Loucy (cell line): ENCODE results near the gene ISLR2.

Source experiments
- H2AFZ ChIP-seq: fragments of 200-600 bp; sonication (generic); 2 replicates; pipeline ENCODE4 v1.6.0; 2016; ENCODE audit warnings: antibody characterized with exemption, mild to moderate bottlenecking, low read length, moderate library complexity
- H3F3A ChIP-seq: fragments of 200-600 bp; 2 replicates; pipeline ENCODE4 v1.6.0; 2016; ENCODE audit warnings: antibody characterized with exemption, low read depth, mild to moderate bottlenecking
- H3K27me3 ChIP-seq: fragments of 200-600 bp; sonication (generic); 2 replicates; pipeline ENCODE4 v1.6.1; 2014; ENCODE audit warnings: low read length, mild to moderate bottlenecking; ENCODE audit not compliant: insufficient read depth, poor library complexity, severe bottlenecking
- H3K36me3 ChIP-seq: fragments of 200-600 bp; sonication (generic); 2 replicates; pipeline ENCODE4 v1.6.1; 2016; ENCODE audit warnings: low read length; ENCODE audit not compliant: insufficient read depth
- H3K4me1 ChIP-seq: fragments of 200-600 bp; sonication (generic); 2 replicates; pipeline ENCODE4 v1.5.1; 2014; ENCODE audit warnings: low read length, mild to moderate bottlenecking; ENCODE audit not compliant: insufficient read depth, poor library complexity, severe bottlenecking
- H3K4me2 ChIP-seq: fragments of 200-600 bp; sonication (generic); 2 replicates; pipeline ENCODE4 v1.6.0; 2014; ENCODE audit warnings: antibody characterized with exemption, low read length, low read depth, mild to moderate bottlenecking; ENCODE audit not compliant: poor library complexity, severe bottlenecking
- H3K4me3 ChIP-seq: fragments of 200-600 bp; sonication (generic); 2 replicates; pipeline ENCODE4 v1.5.1; 2014; ENCODE audit warnings: low read length, mild to moderate bottlenecking, mixed read lengths; ENCODE audit not compliant: poor library complexity, severe bottlenecking
- H3K79me2 ChIP-seq: fragments of 200-600 bp; sonication (generic); 2 replicates; pipeline ENCODE4 v1.6.1; 2014; ENCODE audit warnings: low read length; ENCODE audit not compliant: insufficient read depth
- H3K9ac ChIP-seq: fragments of 200-600 bp; sonication (generic); 2 replicates; pipeline ENCODE4 v1.6.0; 2014; ENCODE audit warnings: mild to moderate bottlenecking, low read depth, low read length, moderate library complexity; ENCODE audit not compliant: poor library complexity, severe bottlenecking
- H3K9me2 ChIP-seq: fragments of 200-600 bp; sonication (generic); replicated peaks from 2 replicates; pipeline ENCODE4 v1.6.1; 2016; ENCODE audit warnings: low read depth, low read length, mixed read lengths
- H3K9me3 ChIP-seq: fragments of 200-600 bp; sonication (generic); 2 replicates; pipeline ENCODE4 v1.6.1; 2014; ENCODE audit warnings: mild to moderate bottlenecking, antibody characterized with exemption, low read length, low read depth; ENCODE audit not compliant: insufficient read depth
- H4K20me1 ChIP-seq: fragments of 200-600 bp; sonication (generic); 2 replicates; pipeline ENCODE4 v1.6.0; 2014; ENCODE audit warnings: antibody characterized with exemption, low read length, mild to moderate bottlenecking; ENCODE audit not compliant: insufficient read depth, poor library complexity, severe bottlenecking
- EZH2phosphoT487 ChIP-seq: fragments of 200-600 bp; IDR thresholded peaks from 2 replicates; pipeline ENCODE4 v1.6.1; 2018; ENCODE audit warnings: antibody characterized with exemption, mild to moderate bottlenecking, moderate library complexity, borderline replicate concordance
- TF ChIP-seq, protein P1 (sequence below): fragments of 200-600 bp; sonication (generic); conservative IDR thresholded peaks from 2 replicates; pipeline ENCODE4 v1.5.1; 2014; ENCODE audit warnings: mild to moderate bottlenecking, antibody characterized with exemption, low read length

Gene ISLR2

DNA sequence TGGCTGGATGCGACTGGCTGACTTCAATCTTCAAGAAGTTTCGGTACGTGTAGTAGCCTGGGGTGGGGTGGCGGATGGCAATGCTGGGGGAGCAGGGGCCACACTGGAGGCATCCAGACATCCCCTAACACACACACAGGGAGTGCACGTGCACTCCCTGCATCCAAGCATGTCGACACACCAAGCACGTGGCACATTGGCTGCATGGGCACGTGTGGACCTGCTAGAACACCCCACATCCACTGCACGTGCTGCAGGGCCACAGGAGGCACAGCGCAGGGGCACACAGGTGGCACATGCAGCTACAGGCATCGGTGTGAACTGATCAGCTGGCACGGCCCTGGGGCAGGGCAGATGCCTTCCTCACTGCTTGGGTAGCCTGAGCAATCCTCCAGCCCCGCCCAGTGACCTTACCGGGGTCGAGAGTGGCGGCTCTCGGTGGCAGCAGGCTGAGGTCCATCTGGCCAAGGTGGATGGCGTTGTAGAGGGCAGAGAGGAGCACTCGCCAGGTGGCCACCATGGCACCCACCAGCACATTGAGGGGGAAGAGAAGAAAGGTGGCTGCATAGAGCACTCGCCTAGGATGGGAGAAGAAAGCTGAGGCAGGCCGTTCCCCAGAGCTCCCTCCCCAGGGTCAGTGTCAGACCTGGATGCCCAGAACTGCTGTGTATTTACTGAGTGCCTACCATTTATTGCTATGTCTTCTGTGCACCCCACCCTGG is 50.7 kb downstream of the ISLR2 start:
- no peaks in the 10 kb centered on the region for H3F3A ChIP-seq
- no peaks in the 10 kb centered on the region for H3K9me3 ChIP-seq
- no peak overlapping the region for H3K4me3 ChIP-seq
- H3K9ac ChIP-seq, result no peak overlapping the region
- peaks cover 24% of the 10 kb centered on the region; the same call in 1 of the 2 replicates for H3K36me3 ChIP-seq
- H3K9me2 ChIP-seq, result no peaks in the 10 kb centered on the region
- no peaks in the 10 kb centered on the region for H3K27me3 ChIP-seq
- no peaks in the 10 kb centered on the region for H3K79me2 ChIP-seq
- H3K4me2 ChIP-seq, result no peak overlapping the region
- H4K20me1 ChIP-seq, result no peaks in the 10 kb centered on the region
- H2AFZ ChIP-seq, result no peak overlapping the region
- H3K4me1 ChIP-seq, result no peaks in the 10 kb centered on the region
- TF ChIP-seq, protein P1, sequence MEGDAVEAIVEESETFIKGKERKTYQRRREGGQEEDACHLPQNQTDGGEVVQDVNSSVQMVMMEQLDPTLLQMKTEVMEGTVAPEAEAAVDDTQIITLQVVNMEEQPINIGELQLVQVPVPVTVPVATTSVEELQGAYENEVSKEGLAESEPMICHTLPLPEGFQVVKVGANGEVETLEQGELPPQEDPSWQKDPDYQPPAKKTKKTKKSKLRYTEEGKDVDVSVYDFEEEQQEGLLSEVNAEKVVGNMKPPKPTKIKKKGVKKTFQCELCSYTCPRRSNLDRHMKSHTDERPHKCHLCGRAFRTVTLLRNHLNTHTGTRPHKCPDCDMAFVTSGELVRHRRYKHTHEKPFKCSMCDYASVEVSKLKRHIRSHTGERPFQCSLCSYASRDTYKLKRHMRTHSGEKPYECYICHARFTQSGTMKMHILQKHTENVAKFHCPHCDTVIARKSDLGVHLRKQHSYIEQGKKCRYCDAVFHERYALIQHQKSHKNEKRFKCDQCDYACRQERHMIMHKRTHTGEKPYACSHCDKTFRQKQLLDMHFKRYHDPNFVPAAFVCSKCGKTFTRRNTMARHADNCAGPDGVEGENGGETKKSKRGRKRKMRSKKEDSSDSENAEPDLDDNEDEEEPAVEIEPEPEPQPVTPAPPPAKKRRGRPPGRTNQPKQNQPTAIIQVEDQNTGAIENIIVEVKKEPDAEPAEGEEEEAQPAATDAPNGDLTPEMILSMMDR, result no peak
- no peak for TF ChIP-seq EZH2phosphoT487

DNA sequence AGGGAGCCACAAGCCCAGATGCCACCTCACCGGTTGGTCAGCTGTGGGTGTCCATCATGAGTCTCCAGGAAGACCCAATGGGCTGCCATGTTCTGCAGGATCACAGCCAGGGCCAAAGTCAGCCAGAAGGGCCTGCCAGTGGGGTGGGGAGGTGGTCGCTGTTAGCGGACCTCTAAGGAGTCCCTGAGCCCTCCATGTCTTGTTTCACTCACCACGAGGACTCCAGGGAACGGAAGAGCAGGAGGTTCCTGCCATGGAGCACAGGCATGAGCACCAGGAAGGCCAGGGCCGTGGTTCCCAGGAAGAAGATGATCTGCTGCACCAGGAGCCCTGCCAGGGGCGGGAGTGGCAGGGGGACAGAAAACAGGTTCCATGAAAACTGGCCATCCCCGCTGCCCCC is 51.7 kb downstream of the ISLR2 start:
- Histone ChIP-seq H3K9ac (no peak overlapping the region), H3K4me1 (no peaks in the 10 kb centered on the region), H3F3A (no peaks in the 10 kb centered on the region), H3K4me2 (no peak overlapping the region), H3K9me2 (no peaks in the 10 kb centered on the region), H3K36me3 (peaks cover 24% of the 10 kb centered on the region; the same call in 1 of the 2 replicates), H2AFZ (no peak overlapping the region), H3K9me3 (no peaks in the 10 kb centered on the region), H4K20me1 (no peaks in the 10 kb centered on the region), H3K4me3 (no peak overlapping the region), H3K27me3 (no peaks in the 10 kb centered on the region), H3K79me2 (no peaks in the 10 kb centered on the region)
- no peak for TF ChIP-seq EZH2phosphoT487
- TF ChIP-seq, protein P1, result no peak

- Histone ChIP-seq H3F3A (no peaks in the 10 kb centered on the region), H3K9ac (no peak overlapping the region), H4K20me1 (no peaks in the 10 kb centered on the region), H3K79me2 (no peaks in the 10 kb centered on the region), H3K36me3 (peaks cover 22% of the 10 kb centered on the region; the same call in 1 of the 2 replicates), H3K4me3 (no peak overlapping the region), H3K4me2 (no peak overlapping the region), H3K4me1 (no peaks in the 10 kb centered on the region), H2AFZ (no peak overlapping the region), H3K9me2 (no peaks in the 10 kb centered on the region), H3K27me3 (no peaks in the 10 kb centered on the region), H3K9me3 (no peaks in the 10 kb centered on the region)
- TF ChIP-seq, protein P1, result no peak
- no peak for TF ChIP-seq EZH2phosphoT487
Measured at GRCh38 chr15:74184582-74185091, 54.3 kb downstream of the ISLR2 start.
